HepG2 (cell line): ENCODE results near the gene SNAPIN. TPM values are rescaled to one million over a fixed set of nuclear protein-coding genes. Genes with fewer than 3 reads are reported as not detected.

Source experiments
- BORCS8-MEF2B ChIP-seq: sonication (generic); formaldehyde crosslinking; IDR thresholded peaks from 2 replicates; pipeline ENCODE4 v1.8.0; 2022; ENCODE audit warnings: mild to moderate bottlenecking, missing genetic modification reagents
- CTCF ChIP-seq: sonication (generic); formaldehyde crosslinking; IDR thresholded peaks from 2 replicates; pipeline ENCODE4 v1.5.0; 2020; ENCODE audit warnings: mild to moderate bottlenecking, missing genetic modification reagents, moderate library complexity
- FOXC1 ChIP-seq: sonication (generic); formaldehyde crosslinking; IDR thresholded peaks from 2 replicates; pipeline ENCODE4 v1.8.0; 2022; ENCODE audit warnings: mild to moderate bottlenecking, missing genetic modification reagents, borderline replicate concordance
- FOXK1 ChIP-seq: sonication (generic); formaldehyde crosslinking; IDR thresholded peaks from 2 replicates; pipeline ENCODE4 v1.4.0; 2020; ENCODE audit warnings: low read depth, missing genetic modification reagents, borderline replicate concordance
- KDM5B ChIP-seq: sonication (generic); formaldehyde crosslinking; IDR thresholded peaks from 2 replicates; pipeline ENCODE4 v1.4.0; 2020; ENCODE audit warnings: missing genetic modification reagents, mild to moderate bottlenecking, borderline replicate concordance
- MAF1 ChIP-seq: sonication (generic); formaldehyde crosslinking; IDR thresholded peaks from 2 replicates; pipeline ENCODE4 v1.5.0; 2020; ENCODE audit warnings: missing genetic modification reagents, borderline replicate concordance
- MXD3 ChIP-seq: IDR thresholded peaks from 2 replicates; pipeline ENCODE4 v1.6.1; 2016; ENCODE audit warnings: mild to moderate bottlenecking, missing biosample characterization, missing genetic modification reagents
- NAIF1 ChIP-seq: sonication (generic); formaldehyde crosslinking; IDR thresholded peaks from 2 replicates; pipeline ENCODE4 v1.5.0; 2020; ENCODE audit warnings: mild to moderate bottlenecking, missing genetic modification reagents, borderline replicate concordance
- RFXAP ChIP-seq: sonication (generic); formaldehyde crosslinking; IDR thresholded peaks from 2 replicates; pipeline ENCODE4 v1.4.0; 2020; ENCODE audit warnings: missing genetic modification reagents, borderline replicate concordance
- SMAD1 ChIP-seq: sonication (generic); formaldehyde crosslinking; IDR thresholded peaks from 2 replicates; pipeline ENCODE4 v1.4.0; 2020; ENCODE audit warnings: missing genetic modification reagents, low read depth, mild to moderate bottlenecking, borderline replicate concordance
- SRF ChIP-seq: IDR thresholded peaks from 2 replicates; pipeline ENCODE4 v1.6.1; 2011; ENCODE audit warnings: mild to moderate bottlenecking, low read depth, low read length, moderate library complexity
- ZBTB42 ChIP-seq: sonication (generic); formaldehyde crosslinking; IDR thresholded peaks from 2 replicates; pipeline ENCODE4 v1.5.0; 2020; ENCODE audit warnings: mild to moderate bottlenecking, missing genetic modification reagents
- ZBTB7A ChIP-seq: sonication (generic); formaldehyde crosslinking; IDR thresholded peaks from 2 replicates; pipeline ENCODE4 v1.8.0; 2022; ENCODE audit warnings: mild to moderate bottlenecking, missing genetic modification reagents
- ZNF546 ChIP-seq: sonication (generic); formaldehyde crosslinking; conservative IDR thresholded peaks from 2 replicates; pipeline ENCODE4 v1.8.1; 2023; ENCODE audit warnings: mild to moderate bottlenecking, missing genetic modification reagents
- ZNF891 ChIP-seq: sonication (generic); formaldehyde crosslinking; IDR thresholded peaks from 2 replicates; pipeline ENCODE4 v1.5.0; 2020; ENCODE audit warnings: mild to moderate bottlenecking, missing genetic modification reagents
- polyA plus RNA-seq, 8 experiments: library from polyadenylated mRNA; depleted of rRNA in 3 of 8; stranded (reverse) in 7 of 8; unstranded in 1 of 8; fragments of >200 nt; fragmentation: Illumina TruSeq in 4 of 8; extraction: Trizol in 4 of 8; gene quantifications; 2 replicates each; pipeline versions ENCODE4 v1.2.1 to v1.2.3, GENCODE V29; 2011 to 2016; ENCODE audit warnings: low read depth in 4 of 8, missing spikeins in 1 of 8, mixed read lengths in 1 of 8; ENCODE audit not compliant: insufficient read depth in 1 of 8
- total RNA-seq, 5 experiments: library from RNA; depleted of rRNA; stranded (reverse); fragments of >200 nt; fragmentation: Illumina TruSeq; extraction: Trizol; gene quantifications; 2 replicates each; pipeline ENCODE4 v1.2.3, GENCODE V29; 2016; ENCODE audit warnings: low read depth in 1 of 5
- TF ChIP-seq, protein P1 (sequence below): sonication (generic); formaldehyde crosslinking; IDR thresholded peaks from 2 replicates; pipeline ENCODE4 v1.5.0; 2020; ENCODE audit warnings: missing genetic modification reagents, mild to moderate bottlenecking, borderline replicate concordance

The SNAPIN gene
- total and polyA plus RNA-seq, 2 of the 13 experiments (the other 11 are each of a cell fraction or from before 2014, with no cell fraction given), result 23.9 to 25.7 TPM

DNA sequence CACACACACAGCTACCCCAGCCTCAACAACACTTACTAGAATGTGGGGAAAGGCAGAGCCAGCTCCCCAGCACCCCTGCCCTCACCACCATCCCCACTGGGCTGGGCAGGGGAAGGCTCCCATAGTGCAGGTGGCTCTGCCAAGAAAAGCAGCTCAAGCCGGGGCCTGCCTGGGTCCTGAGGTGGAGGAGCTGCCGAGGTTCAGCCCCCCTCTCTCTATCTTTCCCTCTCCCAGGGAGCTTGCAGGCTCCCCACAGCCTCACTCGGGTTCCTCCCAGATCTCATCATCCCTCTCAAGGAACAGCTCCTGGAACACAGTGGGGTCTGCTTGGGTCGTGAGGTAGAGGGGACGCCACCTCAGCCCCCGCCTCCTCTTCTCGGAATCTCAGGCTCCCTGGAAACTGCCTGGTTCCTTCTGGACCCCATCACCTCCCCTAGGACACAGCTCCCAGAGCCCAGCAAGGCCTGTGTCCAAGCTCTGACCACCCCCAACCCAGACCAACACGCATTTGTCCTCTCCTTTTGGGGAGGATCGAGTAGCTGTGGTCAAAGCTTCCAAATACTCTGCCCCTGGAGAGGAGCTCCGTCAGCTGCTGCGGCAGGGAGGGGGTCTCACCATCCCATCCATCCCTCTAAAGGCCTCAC, 46.3 kb upstream of the SNAPIN start (continued):
- TF ChIP-seq BORCS8-MEF2B (CRISPR knock-in tag) (0 out of 2 replicates have a peak, but pooled peaks have one; percentile 13), FOXK1 (CRISPR knock-in tag) (no peak), MXD3 (CRISPR knock-in tag) (0 out of 2 replicates have a peak, but pooled peaks have one; percentile 18), ZNF891 (CRISPR knock-in tag) (peak; percentile 23; the same call in 1 of the 2 replicates), NAIF1 (CRISPR knock-in tag) (no peak), FOXC1 (CRISPR knock-in tag) (peak; percentile 28; the same call in 1 of the 2 replicates), SRF (no peak), MAF1 (CRISPR knock-in tag) (no peak), ZBTB42 (CRISPR knock-in tag) (0 out of 2 replicates have a peak, but pooled peaks have one; percentile 77), KDM5B (CRISPR knock-in tag) (0 out of 2 replicates have a peak, but pooled peaks have one; percentile 8), ZNF546 (CRISPR knock-in tag) (0 out of 2 replicates have a peak, but pooled peaks have one; percentile 28), SMAD1 (CRISPR knock-in tag) (0 out of 2 replicates have a peak, but pooled peaks have one; percentile 11), CTCF (CRISPR knock-in tag) (no peak), ZBTB7A (CRISPR knock-in tag) (0 out of 2 replicates have a peak, but pooled peaks have one; percentile 12), RFXAP (0 out of 2 replicates have a peak, but pooled peaks have one; percentile 33)
- TF ChIP-seq, protein P1, sequence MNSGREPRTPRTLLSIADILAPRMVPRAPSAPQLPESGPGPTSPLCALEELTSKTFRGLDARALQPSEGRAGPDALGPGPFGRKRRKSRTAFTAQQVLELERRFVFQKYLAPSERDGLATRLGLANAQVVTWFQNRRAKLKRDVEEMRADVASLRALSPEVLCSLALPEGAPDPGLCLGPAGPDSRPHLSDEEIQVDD (CRISPR knock-in tag), result 0 out of 2 replicates have a peak, but pooled peaks have one; percentile 19
